ENCODE results near the gene CNST.

Gene CNST, protein sequence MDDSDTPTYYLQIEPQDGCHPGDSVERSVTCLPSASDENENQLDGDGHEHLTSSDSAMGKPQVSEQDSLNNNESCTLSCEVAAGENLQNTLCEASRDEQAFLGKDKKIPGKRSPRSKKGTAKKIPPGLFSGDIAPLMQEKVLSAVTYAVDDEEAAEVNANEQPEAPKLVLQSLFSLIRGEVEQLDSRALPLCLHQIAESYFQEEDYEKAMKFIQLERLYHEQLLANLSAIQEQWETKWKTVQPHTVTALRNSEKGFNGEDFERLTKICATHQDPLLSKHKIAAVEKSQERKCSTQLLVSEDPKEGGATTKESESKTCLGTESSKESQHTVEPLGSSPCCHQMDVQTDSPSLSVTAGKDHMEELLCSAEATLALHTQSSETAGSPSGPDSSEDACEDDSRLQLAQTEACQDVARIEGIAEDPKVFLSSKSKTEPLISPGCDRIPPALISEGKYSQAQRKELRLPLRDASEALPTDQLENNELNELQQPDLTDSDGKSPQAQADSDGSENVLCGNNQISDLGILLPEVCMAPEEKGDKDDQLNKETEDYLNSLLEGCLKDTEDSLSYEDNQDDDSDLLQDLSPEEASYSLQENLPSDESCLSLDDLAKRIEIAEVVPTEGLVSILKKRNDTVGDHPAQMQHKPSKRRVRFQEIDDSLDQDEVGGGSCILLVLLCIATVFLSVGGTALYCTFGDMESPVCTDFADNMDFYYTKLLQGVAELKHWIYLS

DNA sequence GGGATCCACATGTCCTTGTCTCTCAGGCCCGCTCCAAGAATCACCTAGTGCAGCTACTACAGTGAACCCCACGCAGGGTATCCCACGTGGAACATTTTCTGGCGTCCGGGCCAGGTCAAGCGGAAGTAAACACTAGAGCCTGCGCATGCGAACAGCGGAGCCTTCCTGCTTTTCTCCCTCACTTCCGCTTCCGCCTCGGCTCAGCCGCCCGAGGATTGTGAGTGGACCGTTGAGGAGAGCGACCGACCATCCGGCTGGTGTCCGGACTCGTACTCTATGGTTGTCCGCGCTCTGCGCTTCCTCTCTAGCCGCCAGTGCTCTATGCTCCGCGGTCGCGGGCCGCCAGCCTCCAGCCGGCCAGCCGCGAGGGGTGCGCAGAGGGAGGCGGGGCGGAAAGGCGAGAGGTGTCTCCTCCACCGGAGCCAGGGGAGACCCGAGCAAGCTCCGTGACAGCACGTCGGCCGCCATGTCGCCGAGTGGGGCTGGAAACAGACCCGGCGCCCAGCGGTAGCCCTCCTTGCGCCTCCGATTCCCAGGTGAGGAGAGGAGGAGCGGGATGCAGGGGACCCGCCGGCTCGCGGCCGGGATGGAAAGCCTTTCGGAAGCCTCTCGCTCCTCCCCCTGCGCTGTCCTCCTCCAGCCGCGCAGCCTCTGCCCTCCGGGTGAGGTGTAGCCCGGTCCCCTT, at the start of gene CNST, which contains the start of gene TFB2M:
TSS of gene CNST (plus strand) at position 329 of the 685 bp plus-strand sequence. CDS start 25,107 bp downstream, outside the sequence.
TSS of gene TFB2M (minus strand) at position 134 of the 685 bp plus-strand sequence. CDS start at position 11, 123 bp downstream.
- DNase-seq = peak; percentile 99

DNA sequence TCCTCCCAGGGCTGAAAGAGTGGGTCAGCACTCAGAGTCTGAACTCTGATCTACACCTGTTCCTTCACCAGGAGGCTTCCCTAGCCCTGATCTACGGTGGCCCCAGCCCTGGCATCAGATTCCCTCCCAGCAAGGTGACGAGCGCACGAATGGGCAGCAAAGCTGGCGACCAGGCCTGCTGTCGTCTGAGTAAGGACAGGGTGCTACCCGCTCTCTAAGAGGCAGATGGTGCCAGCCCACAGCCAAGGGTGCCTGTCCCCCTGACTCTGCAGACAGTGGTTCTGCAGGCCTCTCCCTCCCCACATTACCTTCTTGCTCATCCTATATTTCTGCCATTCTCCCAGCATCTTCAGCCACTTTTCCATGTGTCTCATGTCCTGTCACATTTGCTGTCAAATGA, 48.9 kb upstream of the CNST start:
- no peak for DNase-seq

DNA sequence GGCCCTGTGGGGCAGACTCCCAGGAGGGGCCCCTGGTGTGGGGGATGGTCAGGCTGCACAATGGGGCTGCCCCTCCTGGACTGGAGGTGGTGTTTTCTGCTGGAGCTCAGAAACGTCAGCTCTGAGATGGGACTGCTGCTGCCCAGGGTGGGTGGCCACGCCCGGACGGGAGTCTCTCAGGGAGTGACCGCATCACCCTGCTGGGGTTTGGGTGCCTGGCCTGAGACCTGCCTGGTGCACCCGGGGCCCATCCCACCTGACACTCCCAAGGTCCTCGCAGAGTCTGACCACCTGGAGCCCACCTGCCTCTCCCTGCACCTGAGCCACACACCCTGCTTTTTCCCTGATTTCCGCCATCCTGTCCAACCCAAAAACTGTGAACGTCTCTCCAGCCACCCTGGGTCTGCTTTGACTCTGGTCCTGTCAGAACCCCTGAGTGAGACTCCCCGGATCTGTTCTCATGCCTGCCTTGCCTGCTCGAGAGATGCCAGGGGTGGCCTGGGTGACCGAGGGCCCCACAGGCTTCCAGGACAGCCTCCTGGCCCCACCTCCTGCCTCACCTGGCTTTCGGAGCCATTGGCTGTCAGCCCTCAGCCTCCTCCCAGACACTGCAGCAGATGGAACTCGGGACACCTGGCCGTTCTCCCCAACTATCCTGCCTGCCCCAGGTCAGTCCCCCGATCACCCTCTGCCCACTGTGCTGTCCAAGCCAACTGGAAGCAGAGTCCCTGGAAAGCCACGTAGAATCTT, 47.6 kb upstream of the CNST start:
- no peak for DNase-seq

DNA sequence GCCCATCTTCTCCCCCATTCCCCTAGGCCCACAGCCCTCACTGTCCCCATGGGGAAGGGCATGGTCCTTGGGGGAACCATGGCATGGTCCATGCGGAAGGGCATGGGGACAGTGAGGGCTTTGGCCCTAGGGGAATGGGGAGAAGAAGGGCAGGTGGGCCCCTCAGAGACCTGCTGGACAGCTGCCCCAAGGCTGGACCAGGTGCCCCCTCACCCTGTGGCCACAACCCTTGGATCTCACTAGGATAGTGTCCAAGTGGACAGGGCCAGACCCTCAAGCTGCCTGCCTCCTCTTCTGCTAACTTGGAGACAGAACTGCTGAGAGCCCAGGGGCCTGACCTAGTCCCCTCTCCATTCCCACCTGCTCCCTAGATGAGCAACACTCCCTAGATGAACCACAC, 46.7 kb upstream of the CNST start:
- DNase-seq = no peak

DNA sequence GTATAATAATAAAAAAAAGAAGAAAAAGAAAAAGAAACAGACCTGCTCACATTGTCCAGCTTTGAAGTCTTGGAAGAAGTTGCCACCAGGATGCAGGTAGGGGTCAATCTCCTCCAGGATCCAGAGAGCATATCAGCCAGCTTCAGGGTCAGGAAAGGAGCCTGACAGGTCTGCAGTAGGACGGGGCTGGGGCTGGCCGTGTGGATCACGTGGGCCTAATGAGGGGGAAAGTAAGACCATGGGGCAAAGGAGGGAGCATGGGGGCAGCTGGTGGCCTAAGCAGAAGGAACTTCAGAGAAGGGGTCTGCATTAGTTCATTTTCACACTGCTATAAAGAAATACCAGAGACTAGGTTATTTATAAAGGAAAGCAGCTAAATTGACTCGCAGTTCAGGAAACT, 39.9 kb upstream of the CNST start:
- DNase-seq = no peak

DNA sequence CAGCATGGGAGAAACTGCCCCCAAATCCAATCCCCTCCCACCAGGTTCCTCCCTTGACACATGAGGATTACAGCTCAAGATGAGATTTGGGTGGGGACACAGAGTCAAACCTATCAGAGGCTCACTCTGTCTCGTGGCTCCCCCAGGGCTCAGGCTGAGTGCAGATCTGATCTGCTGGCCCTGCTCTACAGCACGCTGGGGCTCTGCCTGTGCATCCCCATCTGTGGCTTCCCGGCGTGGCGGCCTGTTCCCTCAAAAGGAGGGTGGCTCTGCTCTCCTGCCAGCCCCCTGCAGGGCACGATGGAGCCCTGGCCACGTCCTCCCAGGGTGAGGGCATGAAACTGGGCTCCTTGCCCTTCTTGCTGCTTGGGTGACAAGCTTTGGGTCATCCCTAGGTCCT, 39.3 kb upstream of the CNST start:
- DNase-seq = no peak

DNA sequence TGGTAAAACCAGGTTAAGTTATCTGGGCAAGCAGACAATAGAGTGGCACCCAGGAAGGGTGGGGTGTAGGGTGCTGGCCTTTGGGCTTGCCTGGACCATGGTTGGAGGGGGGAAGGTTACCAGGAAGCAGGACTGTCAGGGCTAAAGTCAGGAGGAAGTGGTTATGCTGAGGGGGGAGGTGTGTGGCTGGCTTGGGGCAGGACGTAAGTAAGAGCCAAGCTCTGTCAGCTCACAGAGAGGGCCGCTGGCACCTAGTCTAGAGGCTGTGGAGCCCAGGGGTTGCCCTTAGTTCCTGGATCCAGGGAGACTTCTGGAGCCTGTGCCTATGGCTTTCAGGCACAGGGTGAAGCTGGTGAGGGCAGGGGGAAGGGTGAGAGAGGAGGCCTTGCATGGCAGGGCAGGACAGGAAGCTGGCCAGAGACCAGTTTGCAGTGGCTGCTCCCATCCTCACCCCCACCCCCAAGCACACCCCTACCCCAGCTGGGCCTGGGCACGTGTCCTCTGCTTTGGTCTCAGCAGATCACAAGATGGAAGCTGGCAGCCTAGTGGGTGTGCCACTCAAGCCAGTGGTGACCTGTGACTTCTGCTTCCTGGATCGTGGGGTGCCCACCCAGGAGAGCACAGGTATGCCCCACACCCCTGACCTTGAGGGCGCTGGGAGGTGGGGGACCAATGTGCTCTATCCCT, 38.7 kb upstream of the CNST start:
- DNase-seq = no peak

DNA sequence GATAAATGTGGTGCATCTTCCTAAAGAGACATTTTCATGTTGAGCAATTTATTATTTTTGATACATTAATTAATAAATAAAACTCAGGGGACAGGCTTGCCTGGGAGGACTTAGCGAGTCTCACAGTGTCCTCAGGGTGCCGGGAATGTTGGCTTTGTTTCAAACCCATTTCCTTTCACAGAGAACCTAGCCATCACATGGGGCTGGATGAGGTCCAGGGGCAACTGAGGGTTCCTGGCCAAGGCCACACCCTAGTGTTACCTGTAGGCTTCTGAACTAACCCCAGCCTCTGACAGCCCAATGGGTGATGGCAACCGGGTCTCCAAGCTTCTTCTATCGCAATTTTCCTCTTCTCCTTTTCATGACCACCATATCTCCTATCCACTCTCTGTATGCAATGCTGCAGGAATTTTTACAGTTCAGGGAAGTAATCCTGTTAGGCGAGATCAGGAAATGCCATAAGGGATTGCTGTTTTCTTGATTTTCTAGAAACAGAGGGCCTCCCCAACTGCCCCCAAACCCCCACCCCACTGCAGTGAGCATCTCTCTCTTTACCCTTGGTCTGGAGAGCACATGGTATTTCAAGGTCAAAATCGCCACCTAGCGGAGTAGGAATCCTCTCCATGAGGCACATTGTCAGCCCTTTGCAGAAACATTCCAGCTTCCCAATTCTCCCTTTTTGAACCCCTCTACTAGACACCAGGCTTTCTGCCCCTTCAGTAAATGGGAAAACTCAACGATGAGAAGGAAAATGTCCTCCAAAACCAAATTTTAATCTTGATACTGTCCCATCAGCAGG, 37.1 kb upstream of the CNST start:
- DNase-seq = no peak

DNA sequence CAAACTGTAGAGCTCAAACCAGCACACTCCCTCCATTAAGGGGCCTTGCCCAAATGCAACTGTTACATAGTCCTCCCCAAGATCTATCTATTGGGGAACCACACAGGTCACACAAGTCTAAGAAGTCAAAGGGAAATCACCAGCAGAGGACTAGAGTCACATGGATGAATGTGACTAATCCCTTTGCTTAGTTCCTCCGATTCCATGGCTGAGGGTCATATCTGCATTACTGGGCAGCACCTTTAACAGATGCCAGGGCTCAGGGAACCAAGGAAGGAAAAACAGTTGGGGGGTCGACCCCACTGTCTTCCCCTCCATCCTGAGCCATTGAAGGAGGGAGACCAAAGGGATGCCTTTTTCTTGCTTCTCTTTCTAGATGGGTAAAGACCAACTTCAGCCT, 35.8 kb upstream of the CNST start:
- no peak for DNase-seq

DNA sequence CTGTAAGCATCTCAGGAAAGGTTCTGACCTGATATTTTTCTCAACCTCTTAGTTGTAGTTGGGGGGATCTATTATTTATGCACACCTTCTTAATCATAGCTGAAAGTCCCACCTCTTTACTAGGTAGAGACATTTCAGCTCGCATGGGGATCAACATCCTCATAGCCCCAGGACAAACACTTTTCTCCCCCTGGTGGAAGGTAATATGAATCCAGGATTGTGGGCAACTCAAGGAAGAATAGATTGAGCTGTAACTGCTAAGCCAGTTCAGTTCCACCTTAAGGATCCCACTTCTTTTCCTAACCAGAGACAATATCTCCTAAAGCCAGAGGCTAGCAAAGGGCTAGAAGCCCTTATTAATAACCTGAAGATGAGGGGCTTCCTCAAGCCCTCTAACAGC, 33.7 kb upstream of the CNST start:
- no peak for DNase-seq

DNA sequence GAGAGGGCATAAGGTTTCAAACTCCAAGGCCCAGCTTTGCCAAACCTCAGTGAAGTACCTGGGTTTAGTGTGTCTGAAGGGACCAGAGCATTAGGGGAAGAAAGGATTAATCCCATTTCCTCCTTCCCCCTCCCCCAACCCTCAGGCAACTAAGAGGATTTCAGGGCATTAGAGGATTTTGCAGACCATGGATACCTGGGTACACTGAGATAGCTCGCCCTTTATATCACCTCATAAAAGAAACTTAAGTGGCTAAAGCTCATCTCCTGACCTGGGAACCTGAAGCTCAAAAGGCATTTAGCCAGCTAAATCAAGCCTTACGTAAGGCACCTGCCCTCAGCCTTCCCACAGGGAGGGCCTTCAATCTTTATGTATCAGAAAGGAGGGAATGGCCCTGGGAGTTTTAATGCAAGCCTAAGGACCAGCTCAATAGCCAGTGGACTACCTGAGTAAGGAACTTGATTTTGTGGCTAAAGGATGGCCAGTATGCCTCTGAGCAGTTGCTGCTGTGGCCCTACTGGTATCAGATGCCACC, 32.8 kb upstream of the CNST start:
- DNase-seq = no peak

DNA sequence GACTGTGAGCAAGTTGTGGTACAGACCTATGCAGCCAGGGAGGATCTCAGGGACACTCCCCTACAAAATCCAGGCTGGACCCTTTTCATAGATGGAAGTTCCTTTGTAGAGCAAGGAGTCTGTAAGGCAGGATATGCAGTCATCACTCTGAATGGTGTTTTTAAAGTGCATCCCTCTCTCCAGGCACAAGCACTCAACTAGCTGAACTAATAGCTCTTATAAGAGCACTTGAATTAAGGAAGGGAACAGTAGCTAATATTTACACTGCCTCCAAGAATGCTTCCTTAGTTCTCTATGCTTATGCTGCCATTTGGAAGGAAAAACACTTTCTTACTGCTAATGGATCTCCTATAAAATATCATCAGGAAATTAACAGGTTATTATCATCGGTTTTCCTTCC, 32.1 kb upstream of the CNST start:
- no peak for DNase-seq

DNA sequence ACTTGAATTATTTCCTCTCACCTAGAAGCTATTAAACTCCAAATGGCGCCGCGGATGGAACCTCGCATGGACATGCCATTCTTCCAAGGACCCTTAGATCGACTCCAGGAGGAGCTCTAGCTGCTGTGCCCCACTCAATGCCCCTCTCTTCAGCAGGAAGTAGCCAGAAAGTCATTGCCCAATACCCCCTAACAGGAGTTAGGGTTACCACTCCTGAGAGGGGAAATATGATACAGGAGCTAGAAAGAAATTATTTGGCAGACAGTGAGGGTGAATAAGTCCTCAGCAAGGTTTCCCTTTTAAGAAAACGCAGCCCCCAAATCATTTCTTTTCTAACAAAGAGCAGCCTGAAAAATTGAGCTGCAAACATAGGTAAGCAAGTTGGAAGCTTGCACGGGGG, 28.8 kb upstream of the CNST start:
- DNase-seq = no peak

DNA sequence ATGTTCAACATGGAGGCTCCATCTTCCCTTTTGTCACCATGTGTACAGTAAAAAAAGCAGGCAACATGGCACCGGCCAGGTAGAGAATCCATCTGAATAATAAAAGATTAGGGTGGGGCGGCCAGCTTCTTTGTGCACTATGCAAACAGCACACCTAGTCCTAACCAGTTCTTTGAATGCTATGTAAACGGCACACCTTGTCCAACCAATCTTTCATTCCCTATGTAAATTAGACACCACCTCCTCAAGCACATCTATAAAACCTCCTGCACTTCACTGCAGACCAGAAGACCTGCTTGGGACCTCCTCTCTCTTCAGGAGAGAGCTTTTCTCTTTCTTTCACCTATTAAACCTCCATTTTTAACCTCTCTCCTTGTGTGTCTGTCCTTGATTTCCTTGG, 28.4 kb upstream of the CNST start:
- peak; percentile 89 for DNase-seq

DNA sequence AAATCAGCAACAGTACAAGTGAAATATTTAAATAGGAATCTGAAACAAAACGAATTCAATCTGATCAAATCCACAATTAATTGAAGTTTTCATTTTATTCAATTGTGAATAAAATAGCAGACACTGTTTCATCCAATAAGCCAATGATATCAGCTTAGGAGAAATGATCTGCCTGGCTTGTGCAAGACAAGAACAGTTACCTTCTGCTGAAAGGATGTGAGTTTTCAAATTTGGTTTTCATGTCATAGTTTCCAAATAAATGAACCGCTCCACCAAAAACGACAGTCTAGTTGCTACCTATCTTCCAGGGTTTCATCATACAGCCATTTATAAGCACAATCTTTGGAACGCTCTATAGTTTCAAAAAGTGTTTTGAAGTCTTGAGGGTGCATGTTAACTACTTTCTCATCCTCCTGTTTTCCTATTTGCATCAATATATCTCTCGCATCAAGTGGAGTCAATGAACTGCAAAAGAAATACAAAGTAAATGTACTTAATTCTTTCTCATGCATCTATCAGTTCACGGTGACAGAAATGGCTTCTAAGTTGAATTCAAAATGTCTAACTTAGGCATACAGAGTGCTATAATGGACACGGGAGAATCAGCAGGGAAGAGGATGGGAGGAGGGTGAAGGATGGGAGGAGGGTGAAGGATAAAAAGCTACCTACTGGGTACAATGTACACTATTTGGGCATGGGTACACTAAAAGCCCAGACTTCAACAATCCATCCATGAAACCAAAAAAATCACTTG, 25.3 kb upstream of the CNST start:
- no peak for DNase-seq

DNA sequence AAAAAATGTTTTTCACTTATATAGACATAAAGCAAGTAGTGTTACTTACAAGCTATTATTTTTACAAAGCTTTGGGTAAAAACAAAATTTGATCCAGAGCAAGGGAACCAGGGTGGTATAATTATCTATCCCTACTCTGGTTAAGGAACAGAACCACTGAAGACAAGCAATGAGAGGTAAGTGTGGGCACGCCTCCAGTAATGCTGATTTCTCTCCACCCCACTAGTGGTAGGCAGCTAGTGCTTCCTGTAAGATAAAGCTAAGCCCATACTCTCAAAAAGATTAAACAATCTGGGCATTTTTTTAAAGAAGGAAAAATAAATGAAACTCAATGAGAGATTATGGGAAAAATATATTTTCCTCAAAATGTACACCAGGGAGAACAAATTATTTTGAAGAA, 22.3 kb upstream of the CNST start:
- DNase-seq = no peak

DNA sequence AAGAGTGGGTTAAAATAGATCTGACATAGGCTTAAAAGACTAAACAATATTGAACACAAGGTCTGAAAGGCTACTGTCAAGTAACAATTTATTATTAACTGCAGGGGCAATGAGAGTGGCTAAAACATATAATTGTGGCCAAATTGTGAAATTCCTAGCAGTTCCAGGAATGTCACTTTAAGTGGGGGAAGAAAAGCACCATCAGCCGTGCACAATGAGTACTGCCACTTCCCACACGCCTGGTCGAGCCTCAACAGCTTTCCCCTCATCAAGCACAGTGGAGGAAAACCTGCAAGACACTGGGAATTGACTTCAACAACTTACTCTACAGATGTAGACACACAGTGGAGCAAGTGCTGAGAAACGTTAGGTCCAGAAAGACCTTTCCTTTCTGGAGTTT, 16.6 kb upstream of the CNST start:
- no peak for DNase-seq

DNA sequence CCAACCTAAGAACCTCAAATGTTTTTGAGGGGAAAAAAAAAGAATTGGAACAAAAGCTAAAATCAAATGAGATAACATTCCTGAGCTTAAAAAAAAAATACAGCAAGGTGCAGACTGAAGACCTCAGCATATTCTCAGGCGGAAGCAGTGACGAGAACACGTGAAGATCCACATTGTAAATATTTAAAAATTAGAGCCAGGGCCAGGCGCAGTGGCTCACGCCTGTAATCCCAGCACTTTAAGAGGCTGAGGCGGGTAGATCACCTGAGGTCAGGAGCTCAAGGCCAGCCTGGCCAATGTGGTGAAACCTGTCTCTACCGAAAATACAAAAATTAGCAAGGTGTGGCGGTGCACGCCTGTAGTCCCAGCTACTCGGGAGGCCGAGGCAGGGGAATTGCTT, 15.9 kb upstream of the CNST start:
- no peak for DNase-seq

DNA sequence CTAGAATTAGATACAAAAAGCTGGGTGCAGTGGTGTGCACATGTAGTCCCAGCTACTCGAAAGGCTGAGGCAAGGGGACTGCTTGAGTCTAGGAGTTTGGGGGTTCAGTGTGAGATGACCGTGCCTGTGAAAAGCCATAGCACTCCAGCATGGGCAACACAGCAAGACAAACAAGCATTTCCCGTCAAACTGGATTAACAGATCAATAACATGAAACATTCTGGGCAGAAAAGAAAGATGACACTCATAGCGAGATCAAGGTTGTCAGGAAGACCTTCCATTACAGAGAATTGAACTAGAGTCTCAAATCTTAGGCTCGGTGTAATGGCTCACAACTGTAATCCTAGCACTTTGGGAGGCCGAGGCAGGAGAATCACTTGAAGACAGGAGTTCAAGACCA, 14.1 kb upstream of the CNST start:
- no peak for DNase-seq

DNA sequence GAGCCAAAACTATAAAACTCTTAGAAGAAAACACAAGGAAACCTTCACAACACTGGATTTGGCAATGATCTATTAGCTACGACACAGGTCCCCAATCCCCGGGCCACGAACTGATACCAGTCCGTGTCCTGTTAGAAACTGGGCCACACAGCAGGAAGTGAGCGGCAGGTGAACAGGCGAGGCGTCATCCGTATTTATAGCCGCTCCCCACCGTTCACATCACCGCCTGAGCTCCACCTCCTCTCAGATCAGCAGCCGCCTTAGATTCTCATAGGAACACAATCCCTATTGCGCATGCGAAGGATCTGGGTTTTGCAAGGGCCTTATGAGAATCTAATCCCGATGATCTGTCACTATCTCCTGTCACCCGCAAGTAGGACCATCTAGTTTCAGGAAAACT, 12.1 kb upstream of the CNST start:
- no peak for DNase-seq

DNA sequence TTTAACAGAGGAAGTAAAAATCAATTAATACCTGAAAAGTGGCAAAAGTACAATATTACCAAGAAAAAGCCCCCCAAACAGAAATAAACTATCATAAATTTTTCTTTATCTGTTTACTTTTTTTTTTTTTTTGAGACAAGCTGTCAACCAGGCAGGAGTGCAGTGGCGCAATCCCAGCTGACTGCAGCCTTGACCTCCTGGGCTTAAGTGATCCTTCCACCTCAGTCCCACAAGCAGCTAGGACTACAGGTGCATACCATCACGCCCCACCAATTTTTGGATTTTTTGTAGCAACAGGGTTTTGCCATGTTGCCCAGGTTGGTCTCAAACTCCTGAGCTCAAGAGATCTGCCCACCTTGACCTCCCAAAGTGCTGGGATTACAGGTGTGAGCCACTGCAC, 8.2 kb upstream of the CNST start:
- DNase-seq = no peak

Measured in NCI-H146 (cell line).